ENCODE measurements around the gene KCNJ15. TPM values are rescaled to one million over a fixed set of nuclear protein-coding genes. Genes with fewer than 3 reads are reported as not detected.
"Not testable (repeated sequence)": the region's sequence is repeated elsewhere in the genome, so short reads cannot be mapped to it uniquely, and the experiment has no call there.

KCNJ15 gene
- total RNA-seq, 1 donor from 2014 or later = not detected

GRCh38 chr21:38243732-38244406 lies 12.9 kb upstream of the KCNJ15 start:
- DNase-seq (ENCODE audit: low spot score in 2 of 2) (no peak), FAIRE-seq (no peak)

- DNase-seq (ENCODE audit: low spot score in 2 of 2) (no peak), FAIRE-seq (no peak)
Measured at GRCh38 chr21:38244407-38244787, 12.4 kb upstream of the KCNJ15 start.

GRCh38 chr21:38244885-38245869 lies 11.6 kb upstream of the KCNJ15 start:
- FAIRE-seq = no peak
- no peak for DNase-seq (ENCODE audit: low spot score in 2 of 2)

GRCh38 chr21:38246511-38246910 lies 10.3 kb upstream of the KCNJ15 start:
- no peak for DNase-seq (ENCODE audit: low spot score in 2 of 2)
- no peak for FAIRE-seq

- not testable (repeated sequence) for FAIRE-seq
Measured at GRCh38 chr21:38247054-38247453, 9.7 kb upstream of the KCNJ15 start.

GRCh38 chr21:38247738-38248510 lies 8.9 kb upstream of the KCNJ15 start:
- FAIRE-seq (no peak), DNase-seq (ENCODE audit: low spot score in 2 of 2) (no peak)

More at GRCh38 chr21:38247054-38247453, 9.7 kb upstream of the KCNJ15 start:
- DNase-seq (ENCODE audit: low spot score in 2 of 2) = not testable (repeated sequence)

- DNase-seq (ENCODE audit: low spot score in 2 of 2) (no peak), FAIRE-seq (no peak)
Measured at GRCh38 chr21:38249256-38249655, 7.5 kb upstream of the KCNJ15 start.

- FAIRE-seq (no peak), DNase-seq (ENCODE audit: low spot score in 2 of 2) (no peak)
Measured at GRCh38 chr21:38249696-38250278, 7.0 kb upstream of the KCNJ15 start.

- FAIRE-seq (no peak), DNase-seq (ENCODE audit: low spot score in 2 of 2) (no peak)
Measured at GRCh38 chr21:38250991-38251418, 5.8 kb upstream of the KCNJ15 start.

GRCh38 chr21:38254970-38255369 lies 1.8 kb upstream of the KCNJ15 start:
- no peak for DNase-seq (ENCODE audit: low spot score in 2 of 2)
- FAIRE-seq = no peak

- DNase-seq (ENCODE audit: low spot score in 2 of 2) = no peak
- no peak for FAIRE-seq
Measured at GRCh38 chr21:38255571-38256117, 1.1 kb upstream of the KCNJ15 start.

- no peak for DNase-seq (ENCODE audit: low spot score in 2 of 2)
- FAIRE-seq = no peak
Measured at GRCh38 chr21:38257667-38258066, 876 bp downstream of the KCNJ15 start.

- DNase-seq (ENCODE audit: low spot score in 2 of 2) (no peak), FAIRE-seq (no peak)
Measured at GRCh38 chr21:38258521-38259485, 2.0 kb downstream of the KCNJ15 start.

- no peak for DNase-seq (ENCODE audit: low spot score in 2 of 2)
- no peak for FAIRE-seq
Measured at GRCh38 chr21:38259665-38260064, 2.9 kb downstream of the KCNJ15 start.

GRCh38 chr21:38260426-38260825 lies 3.6 kb downstream of the KCNJ15 start:
- no peak for DNase-seq (ENCODE audit: low spot score in 2 of 2)
- no peak for FAIRE-seq

GRCh38 chr21:38261851-38262250 lies 5.1 kb downstream of the KCNJ15 start:
- DNase-seq (ENCODE audit: low spot score in 2 of 2) (no peak), FAIRE-seq (no peak)

- DNase-seq (ENCODE audit: low spot score in 2 of 2) = no peak
- no peak for FAIRE-seq
Measured at GRCh38 chr21:38263493-38263892, 6.7 kb downstream of the KCNJ15 start.

GRCh38 chr21:38264571-38264970 lies 7.8 kb downstream of the KCNJ15 start:
- FAIRE-seq (no peak), DNase-seq (ENCODE audit: low spot score in 2 of 2) (no peak)

GRCh38 chr21:38265166-38265565 lies 8.4 kb downstream of the KCNJ15 start:
- FAIRE-seq = no peak

More at GRCh38 chr21:38265166-38265565, 8.4 kb downstream of the KCNJ15 start:
- DNase-seq (ENCODE audit: low spot score in 2 of 2) = no peak

Measured in frontal cortex (tissue), 4 donors.